Cardiac septum (tissue), 1 donor: ENCODE data around the gene KCNMB4. TPM values are rescaled to one million over a fixed set of nuclear protein-coding genes. Genes with fewer than 3 reads are reported as not detected.

Experiments used
- DNase-seq: peaks from one replicate; pipeline ENCODE4 v3.0.0-alpha.2; 2020; ENCODE audit warnings: low spot score
- intact Hi-C: fragments of 100-400 bp; cut with DNase I; formaldehyde crosslinking; loops from one replicate; pipeline ENCODE4 v1.14.0; 2022
- long read RNA-seq: library from polyadenylated mRNA; unstranded; transcript quantifications from one replicate; pipeline ENCODE4 v2.0.0, GENCODE V29; 2021
- total RNA-seq: library from RNA; stranded (reverse); fragmentation: NEBNext Ultra II Directional; extraction: Animal tissue kit (Norgen Biotek cat#: 25700); gene quantifications from one replicate; pipeline ENCODE4 v1.2.1, GENCODE V29; 2021
- donor health status: DM: no; HTN: no; CAD: no.

The KCNMB4 gene, protein sequence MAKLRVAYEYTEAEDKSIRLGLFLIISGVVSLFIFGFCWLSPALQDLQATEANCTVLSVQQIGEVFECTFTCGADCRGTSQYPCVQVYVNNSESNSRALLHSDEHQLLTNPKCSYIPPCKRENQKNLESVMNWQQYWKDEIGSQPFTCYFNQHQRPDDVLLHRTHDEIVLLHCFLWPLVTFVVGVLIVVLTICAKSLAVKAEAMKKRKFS
- total RNA-seq = 1.6 TPM
- long read RNA-seq, full-length matches to known transcripts = 6 of 7 reads
- long read RNA-seq, partial matches to known transcripts = 0 of 7 reads
- long read RNA-seq, other reads (novel, unspliced or antisense) = 1 of 7 reads

GRCh38 chr12:70365648-70366518, at the start of gene KCNMB4:
TSS of gene KCNMB4 (plus strand) at chr12:70366290. CDS start at chr12:70366735, 445 bp downstream.
- peak; percentile 78 for DNase-seq
- intact Hi-C loops = loop anchor here (5.0 to 10.0 kb wide), 3 partner anchors 124 to 459 kb away; partner anchors contain the start of gene CNOT2

- DNase-seq = no peak
- intact Hi-C loops = no loop called here
Measured at GRCh38 chr12:70317781-70318180, 48.3 kb upstream of the KCNMB4 start.

- intact Hi-C loops = no loop called here
- DNase-seq = no peak
Measured at GRCh38 chr12:70319605-70320004, 46.5 kb upstream of the KCNMB4 start.

DNA sequence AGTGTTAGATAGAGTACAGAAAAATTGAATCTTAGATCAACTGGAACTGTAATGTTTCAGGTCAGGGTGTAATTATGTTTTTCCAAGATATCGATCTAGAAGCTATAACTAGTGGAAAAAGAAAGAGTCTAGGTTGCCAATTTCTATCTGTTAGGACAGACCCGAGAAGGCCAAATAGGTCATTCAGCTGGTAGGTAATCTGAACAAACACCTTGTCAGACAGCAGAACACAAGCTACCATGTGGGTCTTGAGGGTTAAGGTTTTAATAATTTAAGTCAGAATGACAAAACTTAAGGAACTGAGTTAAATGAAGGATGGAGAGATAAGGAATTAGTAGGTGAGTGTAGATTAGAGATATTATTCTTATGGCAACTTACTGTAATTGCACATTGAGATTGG, 44.9 kb upstream of the KCNMB4 start:
- DNase-seq = no peak
- intact Hi-C loops = no loop called here

- intact Hi-C loops = no loop called here
- DNase-seq = no peak
Measured at GRCh38 chr12:70327541-70327940, 38.5 kb upstream of the KCNMB4 start.

DNA sequence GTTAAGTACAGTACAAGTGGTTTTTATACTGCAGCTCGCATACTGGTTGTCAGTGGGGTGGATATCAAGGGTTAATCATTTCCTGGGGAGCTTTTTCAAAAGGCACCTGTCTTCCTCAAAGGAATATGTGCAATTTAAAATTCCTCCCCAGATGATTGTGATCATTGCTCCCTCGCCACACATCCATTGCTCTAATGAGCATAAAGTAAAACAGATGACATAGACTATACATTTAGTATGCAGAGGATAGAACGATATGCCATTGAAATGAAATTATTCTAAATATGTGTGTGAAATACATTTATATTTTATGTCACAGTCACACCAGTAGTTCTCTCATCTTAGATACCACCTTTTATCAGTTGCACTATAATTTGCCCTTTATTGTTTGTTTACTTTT, 36.4 kb upstream of the KCNMB4 start:
- DNase-seq = no peak
- intact Hi-C loops = no loop called here

- intact Hi-C loops = no loop called here
- no peak for DNase-seq
Measured at GRCh38 chr12:70330158-70330557, 35.9 kb upstream of the KCNMB4 start.

GRCh38 chr12:70332236-70332635, 33.9 kb upstream of the KCNMB4 start:
- no peak for DNase-seq
- intact Hi-C loops = no loop called here

DNA sequence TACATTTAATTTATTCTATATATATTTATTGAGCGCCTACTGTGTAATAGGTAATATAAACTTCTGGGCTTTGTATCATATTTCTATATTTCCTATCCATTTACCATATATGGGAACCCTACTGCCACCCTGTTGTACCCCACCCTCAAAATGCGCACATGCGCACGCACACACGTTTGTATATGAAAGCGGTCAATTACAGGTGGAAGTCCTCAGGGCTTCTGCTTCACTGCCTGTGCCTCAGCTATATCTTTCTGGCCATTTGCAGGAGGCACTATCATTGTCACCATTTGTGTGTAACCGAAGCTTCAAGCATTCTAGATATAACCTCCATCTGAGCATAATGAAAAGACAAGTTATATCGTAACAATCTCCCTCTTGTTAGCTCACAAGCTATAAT, 31.3 kb upstream of the KCNMB4 start:
- intact Hi-C loops = no loop called here
- no peak for DNase-seq

DNA sequence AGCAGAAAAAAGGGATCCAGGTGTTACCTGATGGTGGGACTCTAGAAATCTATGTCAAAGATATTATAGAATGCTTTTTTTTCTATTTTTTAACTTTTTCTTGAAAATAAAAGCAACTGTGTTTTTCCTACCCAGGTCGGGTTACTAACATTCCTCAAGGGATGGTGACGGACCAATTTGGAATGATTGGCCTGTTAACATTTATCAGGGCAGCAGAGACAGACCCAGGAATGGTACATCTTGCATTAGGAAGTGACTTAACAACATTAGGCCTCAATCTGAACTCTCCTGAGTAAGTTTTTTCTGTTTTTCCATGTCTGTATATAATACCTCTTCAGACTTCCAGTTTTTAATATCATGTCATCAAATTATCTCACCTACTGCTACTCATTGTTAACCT, 27.6 kb upstream of the KCNMB4 start:
- no peak for DNase-seq
- intact Hi-C loops = no loop called here

- intact Hi-C loops = no loop called here
- no peak for DNase-seq
Measured at GRCh38 chr12:70351076-70351475, 15.0 kb upstream of the KCNMB4 start.

DNA sequence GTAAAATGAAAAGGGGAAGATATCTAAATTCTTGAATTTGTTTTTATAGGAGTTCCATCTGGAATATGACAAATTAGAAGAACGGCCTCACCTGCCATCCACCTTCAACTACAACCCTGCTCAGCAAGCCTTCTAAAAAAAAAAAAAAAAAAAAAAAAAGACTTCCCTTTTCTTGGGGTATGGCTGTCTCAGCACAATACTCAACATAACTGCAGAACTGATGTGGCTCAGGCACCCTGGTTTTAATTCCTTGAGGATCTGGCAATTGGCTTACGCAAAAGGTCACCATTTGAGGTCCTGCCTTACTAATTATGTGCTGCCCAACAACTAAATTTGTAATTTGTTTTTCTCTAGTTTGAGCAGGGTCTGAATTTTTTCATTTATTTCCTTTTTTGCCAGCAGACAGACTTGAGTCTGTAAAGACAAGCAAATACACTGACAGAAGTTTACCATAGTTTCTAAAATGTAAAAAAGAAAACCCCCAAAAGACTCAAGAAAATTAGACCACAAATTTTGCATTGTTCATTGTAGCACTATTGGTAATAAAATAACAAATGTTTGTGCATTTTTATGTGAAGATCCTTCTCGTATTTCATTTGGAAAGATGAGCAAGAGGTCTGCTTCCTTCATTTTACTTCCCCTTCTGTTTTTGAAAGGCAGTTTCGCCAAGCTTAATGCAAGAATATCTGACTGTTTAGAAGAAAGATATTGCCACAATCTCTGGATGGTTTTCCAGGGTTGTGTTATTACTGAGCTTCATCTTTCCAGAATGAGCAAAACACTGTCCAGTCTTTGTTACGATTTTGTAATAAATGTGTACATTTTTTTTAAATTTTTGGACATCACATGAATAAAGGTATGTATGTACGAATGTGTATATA, 12.1 kb upstream of the KCNMB4 start:
- intact Hi-C loops = no loop called here
- DNase-seq = no peak

- no peak for DNase-seq
- intact Hi-C loops = no loop called here
Measured at GRCh38 chr12:70354787-70355186, 11.3 kb upstream of the KCNMB4 start.

- intact Hi-C loops = no loop called here
- no peak for DNase-seq
Measured at GRCh38 chr12:70355972-70356371, 10.1 kb upstream of the KCNMB4 start.

DNA sequence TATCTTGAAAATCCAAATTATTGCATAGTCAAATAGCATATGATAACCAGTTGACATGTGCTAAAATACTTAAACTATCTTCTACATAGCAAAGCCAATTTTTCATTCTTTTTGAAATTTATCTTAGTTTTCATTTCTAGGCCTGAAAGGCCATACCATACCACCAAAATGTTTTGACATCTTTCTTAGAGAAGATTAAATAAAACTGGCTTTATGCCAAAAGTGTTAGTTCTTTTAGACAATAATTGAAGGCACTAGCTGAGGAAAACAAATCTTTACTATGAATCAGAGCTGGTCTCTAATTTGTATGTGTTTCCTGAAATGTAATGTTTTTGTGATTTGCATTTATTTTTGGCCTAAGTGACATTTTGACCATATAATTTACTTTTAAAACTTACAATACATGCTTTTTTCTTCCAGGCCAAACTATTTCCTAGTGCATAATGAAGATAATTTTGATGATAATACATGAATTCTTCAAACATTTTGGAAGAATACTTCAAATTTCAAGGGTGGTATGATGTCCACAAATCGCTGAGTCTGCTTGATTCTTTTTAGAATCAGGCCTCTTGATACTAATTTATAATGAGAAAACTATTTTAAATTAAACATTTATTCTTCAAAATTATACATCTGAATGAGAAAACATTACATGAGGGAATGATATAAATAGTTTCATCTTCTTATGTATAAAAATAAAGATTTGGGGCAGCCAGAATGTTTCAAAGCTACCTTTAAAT, 6.5 kb upstream of the KCNMB4 start:
- intact Hi-C loops = loop anchor here (10.0 kb wide), 1 partner anchor 375 kb away; no protein-coding TSS in a partner anchor
- no peak for DNase-seq

- DNase-seq = no peak
- intact Hi-C loops = loop anchor here (10.0 kb wide), 1 partner anchor 375 kb away; no protein-coding TSS in a partner anchor
Measured at GRCh38 chr12:70360218-70360617, 5.9 kb upstream of the KCNMB4 start.

GRCh38 chr12:70364695-70365397, 1.2 kb upstream of the KCNMB4 start:
- no peak for DNase-seq
- intact Hi-C loops = loop anchor here (5.0 to 10.0 kb wide), 3 partner anchors 123 to 458 kb away; partner anchors contain the start of gene CNOT2

- no peak for DNase-seq
- intact Hi-C loops = loop anchor here (5.0 to 10.0 kb wide), 3 partner anchors 123 to 458 kb away; partner anchors contain the start of gene CNOT2
Measured at GRCh38 chr12:70365398-70365647, 767 bp upstream of the KCNMB4 start.
